ENCODE measurements around the gene TMEM231. TPM values are rescaled to one million over a fixed set of nuclear protein-coding genes. Genes with fewer than 3 reads are reported as not detected.

Gene TMEM231
- total RNA-seq, 1 experiment from 2014 or later: 17.3 TPM

DNA sequence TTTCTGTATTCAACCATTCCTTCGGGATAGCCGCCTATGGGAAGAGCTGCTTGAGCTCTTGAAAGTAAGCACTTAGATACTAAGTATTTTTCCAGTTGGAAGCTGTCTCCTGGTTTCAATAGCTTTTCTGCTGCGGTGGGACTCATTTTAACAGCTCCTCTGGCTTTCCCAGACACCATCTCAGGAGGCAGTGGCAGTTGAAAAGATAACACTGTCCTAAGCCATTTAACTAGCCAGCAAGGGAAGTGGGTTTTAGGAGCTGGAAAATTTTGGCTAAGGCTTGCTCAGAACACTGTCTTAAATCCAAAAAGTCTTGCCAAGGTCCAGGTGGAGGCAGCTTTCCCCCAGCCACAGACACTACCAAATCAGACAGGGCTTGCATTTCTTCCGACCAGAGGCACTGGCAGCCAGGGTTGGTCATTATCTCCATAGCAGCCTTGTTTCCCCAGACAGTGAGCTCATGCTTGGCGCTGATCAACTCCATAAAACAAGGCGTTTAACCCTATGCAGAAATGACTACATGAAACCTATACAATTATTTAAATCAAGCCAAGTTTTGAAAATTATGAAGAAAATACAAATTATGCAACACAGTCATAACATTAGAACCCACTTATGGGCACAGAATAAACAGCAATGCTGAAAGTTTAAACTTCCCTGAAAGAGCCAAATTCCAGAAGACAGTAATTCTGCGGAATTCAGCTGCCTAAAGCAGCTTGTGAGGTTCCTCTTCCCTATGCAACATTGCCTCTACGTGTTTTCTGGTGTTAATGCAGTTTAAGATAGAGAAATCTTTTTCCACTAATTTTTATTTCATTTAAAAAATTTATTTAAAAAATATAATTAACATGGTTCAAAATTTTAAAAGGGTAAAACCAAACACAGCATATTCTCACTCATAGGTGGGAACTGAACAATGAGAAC, 35.1 kb upstream of the TMEM231 start:
- ChIA-PET POLR2A (ENCODE audit: low non-redundant PET) (interaction anchor here (0.6 kb wide), 2 partner anchors 32 to 169 kb away, joined by 5 to 10 read pairs; no protein-coding TSS in a partner anchor), CTCF (interaction anchor here (0.5 to 1.0 kb wide), 2 partner anchors 69 to 74 kb away, joined by 3 read pairs; no protein-coding TSS in a partner anchor)
- H3K27ac ChIP-seq (ENCODE audit: low read depth, low read length, poor library complexity, severe bottlenecking): peak overlapping the region; percentile 45
- DNase-seq (ENCODE audit: low spot score): peak; percentile 37
- no peaks in the 10 kb centered on the region for H3K9me3 ChIP-seq (ENCODE audit: low read depth, low read length, poor library complexity, severe bottlenecking)
- intact Hi-C loops (cut with micrococcal nuclease; ENCODE audit: unreplicated experiment): no loop called here
- no peaks in the 10 kb centered on the region for H3K27me3 ChIP-seq (replicated peaks; ENCODE audit: insufficient read depth, low read depth, low read length, poor library complexity)
- peaks cover 30% of the 10 kb centered on the region for H3K4me1 ChIP-seq (ENCODE audit: insufficient read depth, low read length, poor library complexity, severe bottlenecking)
- BruUV-seq (replicated peaks): no TSS peak
- no peaks in the 10 kb centered on the region for H3K36me3 ChIP-seq (ENCODE audit: insufficient read depth, low read length, poor library complexity, severe bottlenecking)
- no peak for TF ChIP-seq EZH2 (IDR thresholded peaks at IDR 0.05; ENCODE audit: borderline replicate concordance, low read depth, low read length, poor library complexity, severe bottlenecking)
- TF ChIP-seq, protein P1, sequence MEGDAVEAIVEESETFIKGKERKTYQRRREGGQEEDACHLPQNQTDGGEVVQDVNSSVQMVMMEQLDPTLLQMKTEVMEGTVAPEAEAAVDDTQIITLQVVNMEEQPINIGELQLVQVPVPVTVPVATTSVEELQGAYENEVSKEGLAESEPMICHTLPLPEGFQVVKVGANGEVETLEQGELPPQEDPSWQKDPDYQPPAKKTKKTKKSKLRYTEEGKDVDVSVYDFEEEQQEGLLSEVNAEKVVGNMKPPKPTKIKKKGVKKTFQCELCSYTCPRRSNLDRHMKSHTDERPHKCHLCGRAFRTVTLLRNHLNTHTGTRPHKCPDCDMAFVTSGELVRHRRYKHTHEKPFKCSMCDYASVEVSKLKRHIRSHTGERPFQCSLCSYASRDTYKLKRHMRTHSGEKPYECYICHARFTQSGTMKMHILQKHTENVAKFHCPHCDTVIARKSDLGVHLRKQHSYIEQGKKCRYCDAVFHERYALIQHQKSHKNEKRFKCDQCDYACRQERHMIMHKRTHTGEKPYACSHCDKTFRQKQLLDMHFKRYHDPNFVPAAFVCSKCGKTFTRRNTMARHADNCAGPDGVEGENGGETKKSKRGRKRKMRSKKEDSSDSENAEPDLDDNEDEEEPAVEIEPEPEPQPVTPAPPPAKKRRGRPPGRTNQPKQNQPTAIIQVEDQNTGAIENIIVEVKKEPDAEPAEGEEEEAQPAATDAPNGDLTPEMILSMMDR (conservative IDR thresholded peaks at IDR 0.05; ENCODE audit: low read depth, low read length): no peak
- H3K4me3 ChIP-seq (ENCODE audit: low read depth, low read length, poor library complexity, severe bottlenecking): no peak overlapping the region

DNA sequence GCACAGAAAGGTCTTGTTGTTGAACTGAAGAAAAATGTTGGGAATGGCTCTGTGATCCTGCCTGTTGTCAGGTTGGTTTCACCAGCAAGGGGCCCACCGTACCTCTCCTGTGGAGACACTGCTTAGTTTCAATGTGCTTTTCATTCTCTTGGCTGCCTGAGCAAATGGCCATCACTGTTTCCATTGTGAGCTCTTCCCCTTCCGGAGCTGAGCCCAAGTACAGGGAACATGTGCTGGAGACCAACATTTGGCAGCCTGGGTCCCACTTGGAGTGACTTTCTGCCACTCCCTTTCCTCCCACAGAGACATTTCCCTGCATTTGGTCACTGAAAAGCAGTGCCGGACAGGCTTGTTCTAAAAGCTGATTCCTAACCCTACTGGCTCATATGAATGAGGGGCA, 33.3 kb upstream of the TMEM231 start:
- POLR2A ChIA-PET (ENCODE audit: low non-redundant PET): no interaction called here
- no TSS peak for BruUV-seq (replicated peaks)
- DNase-seq (ENCODE audit: low spot score): no peak

GRCh38 chr16:75588716-75589115, 32.7 kb upstream of the TMEM231 start:
- POLR2A ChIA-PET (ENCODE audit: low non-redundant PET): no interaction called here
- H3K4me1 ChIP-seq (ENCODE audit: insufficient read depth, low read length, poor library complexity, severe bottlenecking): peaks cover 11% of the 10 kb centered on the region
- TF ChIP-seq, protein P1 (conservative IDR thresholded peaks at IDR 0.05; ENCODE audit: low read depth, low read length): no peak
- H3K27ac ChIP-seq (ENCODE audit: low read depth, low read length, poor library complexity, severe bottlenecking): no peak overlapping the region
- no peak for DNase-seq (ENCODE audit: low spot score)
- H3K36me3 ChIP-seq (ENCODE audit: insufficient read depth, low read length, poor library complexity, severe bottlenecking): no peaks in the 10 kb centered on the region
- no TSS peak for BruUV-seq (replicated peaks)
- no peaks in the 10 kb centered on the region for H3K9me3 ChIP-seq (ENCODE audit: low read depth, low read length, poor library complexity, severe bottlenecking)
- intact Hi-C loops (cut with micrococcal nuclease; ENCODE audit: unreplicated experiment): no loop called here
- CTCF ChIA-PET: no interaction called here
- H3K4me3 ChIP-seq (ENCODE audit: low read depth, low read length, poor library complexity, severe bottlenecking): no peak overlapping the region
- no peaks in the 10 kb centered on the region for H3K27me3 ChIP-seq (replicated peaks; ENCODE audit: insufficient read depth, low read depth, low read length, poor library complexity)

More for the DNA sequence above, 33.3 kb upstream of the TMEM231 start:
- Histone ChIP-seq H3K4me1 (ENCODE audit: insufficient read depth, low read length, poor library complexity, severe bottlenecking) (peaks cover 17% of the 10 kb centered on the region), H3K4me3 (ENCODE audit: low read depth, low read length, poor library complexity, severe bottlenecking) (no peak overlapping the region), H3K27ac (ENCODE audit: low read depth, low read length, poor library complexity, severe bottlenecking) (no peak overlapping the region), H3K9me3 (ENCODE audit: low read depth, low read length, poor library complexity, severe bottlenecking) (no peaks in the 10 kb centered on the region), H3K36me3 (ENCODE audit: insufficient read depth, low read length, poor library complexity, severe bottlenecking) (no peaks in the 10 kb centered on the region), H3K27me3 (replicated peaks; ENCODE audit: insufficient read depth, low read depth, low read length, poor library complexity) (no peaks in the 10 kb centered on the region)
- TF ChIP-seq, protein P1 (conservative IDR thresholded peaks at IDR 0.05; ENCODE audit: low read depth, low read length): no peak
- no peak for TF ChIP-seq EZH2 (IDR thresholded peaks at IDR 0.05; ENCODE audit: borderline replicate concordance, low read depth, low read length, poor library complexity, severe bottlenecking)
- intact Hi-C loops (cut with micrococcal nuclease; ENCODE audit: unreplicated experiment): no loop called here
- CTCF ChIA-PET: no interaction called here

Measured in A673 (cell line).